Measurements from ENCODE around the gene FUT6. TPM values are rescaled to one million over a fixed set of nuclear protein-coding genes. Genes with fewer than 3 reads are reported as not detected.

Gene FUT6
- total RNA-seq, 4 donors from 2014 or later, result not detected

- intact Hi-C loops (cut with DNase I), result no loop called here
- Histone ChIP-seq H3K27ac (no peak overlapping the region), H3K27me3 (no peaks in the 10 kb centered on the region), H3K36me3 (no peaks in the 10 kb centered on the region), H3K4me1 (peaks cover 5 to 18% of the 10 kb centered on the region in 2 donors), H3K9me3 (no peaks in the 10 kb centered on the region), H3K4me3 (replicated peaks in 1 of 3) (no peak overlapping the region)
- TF ChIP-seq CTCF (IDR thresholded peaks at IDR 0.05) (no peak), POLR2A (IDR thresholded peaks at IDR 0.05) (no peak)
- 87 to 91% methylated on average over 12 to 15 of the region's 22 CpGs for WGBS, 2 donors
- no peak for DNase-seq
Measured at GRCh38 chr19:5832061-5832460, 7.4 kb downstream of the FUT6 start.

GRCh38 chr19:5831159-5831558 lies 8.3 kb downstream of the FUT6 start:
- intact Hi-C loops (cut with DNase I), result no loop called here
- Histone ChIP-seq H3K4me1 (peaks cover 5 to 26% of the 10 kb centered on the region in 2 donors), H3K27ac (no peak overlapping the region), H3K9me3 (no peaks in the 10 kb centered on the region), H3K36me3 (no peaks in the 10 kb centered on the region), H3K27me3 (no peaks in the 10 kb centered on the region), H3K4me3 (replicated peaks in 1 of 3) (no peak overlapping the region)
- TF ChIP-seq CTCF (IDR thresholded peaks at IDR 0.05) (no peak), POLR2A (IDR thresholded peaks at IDR 0.05) (no peak)
- DNase-seq, result no peak
- WGBS, 2 donors, result 80 to 89% methylated on average over 3 of the region's 9 CpGs

GRCh38 chr19:5829567-5830310 lies 9.8 kb downstream of the FUT6 start:
- Histone ChIP-seq H3K4me1 (peaks cover 5 to 26% of the 10 kb centered on the region in 2 donors), H3K9me3 (no peaks in the 10 kb centered on the region), H3K27ac (no peak overlapping the region), H3K36me3 (no peaks in the 10 kb centered on the region), H3K27me3 (no peaks in the 10 kb centered on the region), H3K4me3 (replicated peaks in 1 of 3) (no peak overlapping the region)
- TF ChIP-seq POLR2A (IDR thresholded peaks at IDR 0.05) (no peak), CTCF (IDR thresholded peaks at IDR 0.05) (no peak)
- no peak for DNase-seq
- 67 to 71% methylated on average over 6 to 21 of the region's 34 CpGs for WGBS, 2 donors
- intact Hi-C loops (cut with DNase I), result no loop called here

- intact Hi-C loops (cut with DNase I), result no loop called here
- no peaks in the 10 kb centered on the region for H3K27me3 ChIP-seq
- TF ChIP-seq POLR2A (IDR thresholded peaks at IDR 0.05) (no peak), CTCF (IDR thresholded peaks at IDR 0.05) (no peak)
- DNase-seq, result peak; percentile 24 to 27
- peak overlapping the region in 1 of 3 donors; percentile 46 for H3K4me3 ChIP-seq (replicated peaks in 1 of 3)
- H3K4me1 ChIP-seq, result peaks cover 5 to 26% of the 10 kb centered on the region in 2 donors
- H3K36me3 ChIP-seq, result no peaks in the 10 kb centered on the region
- peak overlapping the region in 2 of 3 donors; percentile 42 to 78 for H3K27ac ChIP-seq
- no peaks in the 10 kb centered on the region for H3K9me3 ChIP-seq
- WGBS, 2 donors, result 3 to 7% methylated on average over 20 to 24 of the region's 47 CpGs
Measured at GRCh38 chr19:5828661-5829566, 10.6 kb downstream of the FUT6 start.

Data from thyroid gland (tissue), 4 donors.